Lower leg skin (tissue), 4 donors: ENCODE results near the gene NOPCHAP1. TPM values are rescaled to one million over a fixed set of nuclear protein-coding genes. Genes with fewer than 3 reads are reported as not detected.

Experiments used
- DNase-seq, 2 donors: peaks; one replicate each; pipeline ENCODE4 v3.0.0-alpha.2; 2019; ENCODE audit warnings: low spot score in 2 of 2
- H3K4me3 ChIP-seq: fragments of 200-600 bp; sonication (generic); 2 replicates; pipeline ENCODE4 v1.5.1; 2017; ENCODE audit warnings: mild to moderate bottlenecking, low read depth; ENCODE audit not compliant: poor library complexity, severe bottlenecking
- POLR2A ChIP-seq, 2 donors: fragments of 450-650 bp; IDR thresholded peaks; one replicate each; pipeline ENCODE4 v1.6.1; 2016 to 2017; ENCODE audit warnings: antibody characterized with exemption in 2 of 2, mild to moderate bottlenecking in 1 of 2, moderate library complexity in 1 of 2
- WGBS, 2 donors: methylation state at CpG; one replicate each; pipeline ENCODE4 v1.1.5; 2018; 5-methylcytosine and 5-hydroxymethylcytosine counted together
- intact Hi-C: fragments of 100-400 bp; cut with DNase I; formaldehyde crosslinking; loops from one replicate; pipeline ENCODE4 v1.15.0; 2023; ENCODE audit warnings: low total_unique reads
- total RNA-seq, 4 donors: library from RNA; depleted of rRNA; stranded (reverse); fragments of >200 nt; gene quantifications; one replicate each; pipeline ENCODE4 v1.1.0, GENCODE V29; 2016
- TF ChIP-seq, protein P1 (sequence below), 3 donors: fragments of 450-650 bp; IDR thresholded peaks; one replicate each; pipeline ENCODE4 v1.5.1; 2016; ENCODE audit warnings: antibody characterized with exemption in 3 of 3, mild to moderate bottlenecking in 3 of 3, moderate library complexity in 2 of 3

The NOPCHAP1 gene
- total RNA-seq, 4 donors from 2014 or later: 2.0 to 5.4 (median 3.6) TPM

DNA sequence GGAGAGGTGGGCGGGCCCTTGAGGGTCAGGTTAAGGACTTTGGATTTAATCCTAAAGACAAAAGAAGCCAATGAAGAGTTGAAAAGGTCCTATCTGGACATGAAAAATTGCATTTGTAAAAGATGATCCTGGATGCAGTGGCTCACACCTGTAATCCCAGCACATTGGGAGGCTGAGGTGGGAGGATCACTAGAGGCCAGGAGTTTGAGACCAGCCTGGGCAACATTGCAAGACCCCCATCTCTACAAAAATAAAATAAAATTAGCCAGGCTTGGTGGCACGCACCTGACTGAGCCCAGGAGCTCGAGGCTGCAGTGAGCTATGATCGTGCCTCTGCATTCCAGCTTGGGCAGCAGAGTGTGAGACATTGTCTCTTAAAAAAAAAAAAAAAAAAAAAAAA, 25.7 kb upstream of the NOPCHAP1 start:
- 93 to 94% methylated on average over 4 of the region's 4 CpGs for WGBS, 2 donors
- no peak for DNase-seq
- intact Hi-C loops: no loop called here

DNA sequence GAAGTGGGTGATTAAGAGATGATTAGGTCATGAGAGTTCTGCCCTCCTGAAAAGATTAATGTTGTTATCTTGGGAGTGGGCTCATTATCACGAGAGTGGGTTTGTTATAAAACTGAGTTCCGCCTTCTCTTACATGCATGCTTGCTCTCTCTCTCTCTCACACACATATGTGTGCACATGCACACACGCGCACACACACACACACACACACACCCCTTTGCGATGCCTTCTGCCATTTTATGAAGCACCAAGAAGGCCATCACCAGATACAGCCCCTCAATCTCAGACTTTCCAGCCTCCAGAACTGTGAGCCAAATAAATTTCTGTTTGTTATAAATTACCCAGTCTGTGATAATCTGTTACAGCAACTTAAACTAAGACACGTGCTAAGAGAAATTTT, 22.4 kb upstream of the NOPCHAP1 start:
- intact Hi-C loops: no loop called here
- TF ChIP-seq POLR2A (IDR thresholded peaks at IDR 0.05): no peak
- TF ChIP-seq, protein P1, sequence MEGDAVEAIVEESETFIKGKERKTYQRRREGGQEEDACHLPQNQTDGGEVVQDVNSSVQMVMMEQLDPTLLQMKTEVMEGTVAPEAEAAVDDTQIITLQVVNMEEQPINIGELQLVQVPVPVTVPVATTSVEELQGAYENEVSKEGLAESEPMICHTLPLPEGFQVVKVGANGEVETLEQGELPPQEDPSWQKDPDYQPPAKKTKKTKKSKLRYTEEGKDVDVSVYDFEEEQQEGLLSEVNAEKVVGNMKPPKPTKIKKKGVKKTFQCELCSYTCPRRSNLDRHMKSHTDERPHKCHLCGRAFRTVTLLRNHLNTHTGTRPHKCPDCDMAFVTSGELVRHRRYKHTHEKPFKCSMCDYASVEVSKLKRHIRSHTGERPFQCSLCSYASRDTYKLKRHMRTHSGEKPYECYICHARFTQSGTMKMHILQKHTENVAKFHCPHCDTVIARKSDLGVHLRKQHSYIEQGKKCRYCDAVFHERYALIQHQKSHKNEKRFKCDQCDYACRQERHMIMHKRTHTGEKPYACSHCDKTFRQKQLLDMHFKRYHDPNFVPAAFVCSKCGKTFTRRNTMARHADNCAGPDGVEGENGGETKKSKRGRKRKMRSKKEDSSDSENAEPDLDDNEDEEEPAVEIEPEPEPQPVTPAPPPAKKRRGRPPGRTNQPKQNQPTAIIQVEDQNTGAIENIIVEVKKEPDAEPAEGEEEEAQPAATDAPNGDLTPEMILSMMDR (IDR thresholded peaks at IDR 0.05): no peak
- no peak overlapping the region for H3K4me3 ChIP-seq
- no peak for DNase-seq
- 75 to 84% methylated on average over 6 of the region's 6 CpGs for WGBS, 2 donors

More for the DNA sequence above, 25.7 kb upstream of the NOPCHAP1 start:
- TF ChIP-seq, protein P1 (IDR thresholded peaks at IDR 0.05): no peak
- TF ChIP-seq POLR2A (IDR thresholded peaks at IDR 0.05): no peak
- H3K4me3 ChIP-seq: no peak overlapping the region

DNA sequence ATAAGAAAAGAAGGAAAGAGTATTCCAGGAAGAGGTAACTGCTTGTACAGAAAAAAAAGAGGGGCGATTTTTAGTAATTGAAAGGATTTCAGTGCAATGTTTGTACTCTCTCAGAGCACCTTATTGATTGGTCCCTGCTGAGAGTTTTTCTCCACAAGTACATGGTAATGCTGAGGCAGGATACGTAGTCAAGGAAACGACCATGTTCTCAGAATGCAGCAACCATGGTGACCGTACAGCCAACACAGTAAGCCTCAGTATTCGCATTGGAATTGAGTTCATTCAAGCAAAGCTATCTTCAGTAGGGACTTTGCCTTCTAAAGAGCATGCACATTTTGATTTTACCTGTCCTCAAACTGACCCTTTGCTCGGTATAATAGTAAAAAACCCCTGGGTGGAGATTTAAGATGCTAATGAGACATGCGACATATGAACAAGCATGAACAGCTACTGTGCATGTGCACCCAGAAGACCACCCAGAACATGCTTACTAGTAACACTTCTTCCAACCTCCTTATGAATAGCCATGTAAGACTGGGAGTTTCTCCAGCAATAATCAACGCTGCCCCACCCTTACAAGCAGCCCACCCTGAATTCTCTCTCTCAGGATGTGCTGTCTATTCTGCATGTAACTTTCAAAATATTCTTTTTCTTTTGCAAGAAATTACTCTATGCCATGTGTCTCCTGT, 21.8 kb upstream of the NOPCHAP1 start:
- TF ChIP-seq, protein P1 (IDR thresholded peaks at IDR 0.05): no peak
- no peak for TF ChIP-seq POLR2A (IDR thresholded peaks at IDR 0.05)
- WGBS, 2 donors: 67 to 70% methylated on average over 8 of the region's 8 CpGs
- DNase-seq: no peak
- intact Hi-C loops: no loop called here
- H3K4me3 ChIP-seq: no peak overlapping the region

DNA sequence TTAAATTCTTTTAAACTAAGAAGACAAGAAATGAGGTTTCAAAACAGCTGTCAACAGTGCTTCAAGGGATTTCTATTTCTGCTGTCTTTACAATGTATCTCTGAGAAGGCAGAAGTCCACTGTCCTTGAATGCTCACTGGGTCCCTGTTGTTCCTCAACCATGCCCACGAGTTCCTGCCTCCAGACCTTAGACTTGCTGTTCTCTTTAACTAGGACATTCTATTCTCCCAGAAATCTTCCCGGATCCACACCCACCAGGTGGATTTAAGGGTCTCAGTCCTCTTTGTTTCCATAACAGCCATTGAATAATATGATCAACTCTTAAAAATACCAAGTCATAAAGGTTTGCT, 21.3 kb upstream of the NOPCHAP1 start:
- 69 to 77% methylated on average over 2 of the region's 2 CpGs for WGBS, 2 donors
- H3K4me3 ChIP-seq: no peak overlapping the region
- DNase-seq: no peak
- intact Hi-C loops: no loop called here
- no peak for TF ChIP-seq POLR2A (IDR thresholded peaks at IDR 0.05)
- TF ChIP-seq, protein P1 (IDR thresholded peaks at IDR 0.05): no peak

DNA sequence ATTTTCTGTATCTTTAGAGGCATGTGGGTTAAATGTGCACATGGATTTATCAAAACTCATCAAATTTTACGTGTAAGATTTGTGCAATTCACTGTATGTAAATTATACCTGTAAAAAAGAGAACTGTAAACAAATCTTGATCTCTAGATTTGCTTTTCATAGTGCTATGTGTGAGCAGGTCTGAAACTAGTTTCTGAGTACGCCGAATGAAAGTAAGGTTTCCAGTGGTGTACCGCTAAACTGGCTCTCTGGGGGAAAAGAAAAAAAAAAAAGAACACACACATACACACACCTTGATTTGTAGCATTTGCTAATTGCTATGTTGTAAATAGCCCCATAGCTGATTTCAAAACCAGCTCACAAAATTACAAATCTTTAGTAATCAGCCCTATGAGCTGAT, 19.4 kb upstream of the NOPCHAP1 start:
- intact Hi-C loops: no loop called here
- no peak for TF ChIP-seq POLR2A (IDR thresholded peaks at IDR 0.05)
- TF ChIP-seq, protein P1 (IDR thresholded peaks at IDR 0.05): no peak
- no peak for DNase-seq
- H3K4me3 ChIP-seq: no peak overlapping the region
- 93% methylated on average over 4 of the region's 4 CpGs for WGBS, 2 donors

DNA sequence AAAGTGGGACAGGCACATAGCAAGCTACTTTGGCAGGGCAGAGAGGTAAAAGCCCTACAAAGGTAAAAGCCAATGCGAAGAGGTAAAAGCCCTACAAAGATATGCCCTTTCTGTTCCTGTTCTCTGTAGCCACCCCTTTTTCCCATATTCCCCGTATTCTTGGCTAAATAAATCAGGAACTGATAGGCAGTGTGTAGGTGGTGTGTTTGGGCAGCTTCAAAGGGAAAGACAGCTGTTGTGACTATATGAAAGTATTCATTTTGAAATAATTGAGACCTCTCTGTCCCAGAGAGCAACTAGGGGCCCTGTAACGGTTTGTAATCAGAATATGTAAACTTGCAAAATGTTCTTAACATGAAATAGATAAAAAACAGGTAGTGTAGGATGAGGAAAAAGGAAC, 16.8 kb upstream of the NOPCHAP1 start:
- intact Hi-C loops: no loop called here
- TF ChIP-seq, protein P1 (IDR thresholded peaks at IDR 0.05): no peak
- no peak for TF ChIP-seq POLR2A (IDR thresholded peaks at IDR 0.05)
- no peak for DNase-seq
- H3K4me3 ChIP-seq: no peak overlapping the region
- 74 to 82% methylated on average over 3 of the region's 3 CpGs for WGBS, 2 donors
